MCF 10A (cell line): ENCODE measurements around the gene ARMC8. TPM values are rescaled to one million over a fixed set of nuclear protein-coding genes. Genes with fewer than 3 reads are reported as not detected.

Source experiments
- BruUV-seq: library from RNA; stranded (reverse); fragments of 400-500 nt; replicated peaks from 2 replicates; lab custom pipeline; 2021; lab: Mats Ljungman, UMichigan
- CTCF ChIA-PET: fragments of 300-600 bp; sonication (Branson Sonifier 250); formaldehyde crosslinking; extraction: SDS; loops from one replicate; lab custom pipeline; 2021; ENCODE audit warnings: antibody characterized with exemption, inconsistent platforms; lab: Yijun Ruan, JAX
- POLR2A ChIA-PET: fragments of 300-600, 350-650 bp; sonication (Branson Sonifier 250); formaldehyde crosslinking; extraction: SDS; loops from one replicate; lab custom pipeline; 2020; ENCODE audit warnings: antibody characterized with exemption, inconsistent platforms; lab: Yijun Ruan, JAX
- DNase-seq: peaks from one replicate; pipeline ENCODE4 v3.0.0-alpha.2; 2018; ENCODE audit not compliant: unreplicated experiment
- H3K27ac Mint-ChIP-seq: one replicate; pipeline ENCODE4 v1.8.0; 2022; ENCODE audit warnings: mild to moderate bottlenecking, low read depth, mixed read lengths; ENCODE audit not compliant: unreplicated experiment
- H3K27me3 Mint-ChIP-seq: one replicate; pipeline ENCODE4 v1.8.0; 2022; ENCODE audit warnings: mixed read lengths; ENCODE audit not compliant: insufficient read depth, unreplicated experiment
- H3K36me3 Mint-ChIP-seq: one replicate; pipeline ENCODE4 v1.8.0; 2022; ENCODE audit warnings: mild to moderate bottlenecking, moderate library complexity, mixed read lengths; ENCODE audit not compliant: insufficient read depth, unreplicated experiment
- H3K4me1 Mint-ChIP-seq: one replicate; pipeline ENCODE4 v1.8.0; 2022; ENCODE audit warnings: mixed read lengths; ENCODE audit not compliant: insufficient read depth, unreplicated experiment
- H3K4me3 Mint-ChIP-seq: one replicate; pipeline ENCODE4 v1.8.0; 2022; ENCODE audit warnings: mild to moderate bottlenecking, moderate library complexity, mixed read lengths; ENCODE audit not compliant: unreplicated experiment
- H3K9me3 Mint-ChIP-seq: one replicate; pipeline ENCODE4 v1.8.0; 2022; ENCODE audit warnings: mixed read lengths; ENCODE audit not compliant: unreplicated experiment
- intact Hi-C: fragments of 100-400 bp; cut with micrococcal nuclease; formaldehyde crosslinking; loops from 2 replicates; pipeline ENCODE4 v1.14.1; 2022
- total RNA-seq: library from RNA; stranded (reverse); gene quantifications from 2 replicates; pipeline ENCODE4 v1.2.3, GENCODE V29; 2022
- TF ChIP-seq, protein P1 (sequence below): fragments of 200-600 bp; IDR thresholded peaks from one replicate; pipeline ENCODE4 v1.8.0; 2022; ENCODE audit warnings: antibody characterized with exemption, mild to moderate bottlenecking; ENCODE audit not compliant: unreplicated experiment

ARMC8 gene
- total RNA-seq, 1 experiment from 2014 or later = 29.8 TPM

DNA sequence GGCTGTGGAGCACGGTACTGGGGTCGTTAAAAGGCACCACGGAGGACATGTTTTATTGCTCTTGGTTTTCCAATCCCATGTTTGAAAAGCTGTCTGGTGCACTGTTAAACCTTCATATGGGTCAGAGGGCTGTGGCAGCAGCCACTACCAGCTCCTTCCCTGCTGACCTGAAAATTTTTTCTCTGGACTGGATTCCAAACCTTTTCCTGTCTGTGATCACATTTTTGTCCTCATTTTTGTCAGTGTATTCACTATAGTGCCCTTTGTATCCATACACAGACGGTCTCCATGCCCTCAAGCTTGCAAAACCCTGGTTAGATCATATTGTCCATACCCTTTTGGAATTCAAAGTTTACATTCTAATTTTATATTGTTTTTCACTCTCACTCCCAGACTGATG lies 72.0 kb downstream of the ARMC8 start:
- CTCF ChIA-PET = interaction anchor here (0.5 to 1.6 kb wide), 7 partner anchors 11 to 335 kb away, joined by 3 to 4 read pairs (median 3); no protein-coding TSS in a partner anchor
- TF ChIP-seq, protein P1, sequence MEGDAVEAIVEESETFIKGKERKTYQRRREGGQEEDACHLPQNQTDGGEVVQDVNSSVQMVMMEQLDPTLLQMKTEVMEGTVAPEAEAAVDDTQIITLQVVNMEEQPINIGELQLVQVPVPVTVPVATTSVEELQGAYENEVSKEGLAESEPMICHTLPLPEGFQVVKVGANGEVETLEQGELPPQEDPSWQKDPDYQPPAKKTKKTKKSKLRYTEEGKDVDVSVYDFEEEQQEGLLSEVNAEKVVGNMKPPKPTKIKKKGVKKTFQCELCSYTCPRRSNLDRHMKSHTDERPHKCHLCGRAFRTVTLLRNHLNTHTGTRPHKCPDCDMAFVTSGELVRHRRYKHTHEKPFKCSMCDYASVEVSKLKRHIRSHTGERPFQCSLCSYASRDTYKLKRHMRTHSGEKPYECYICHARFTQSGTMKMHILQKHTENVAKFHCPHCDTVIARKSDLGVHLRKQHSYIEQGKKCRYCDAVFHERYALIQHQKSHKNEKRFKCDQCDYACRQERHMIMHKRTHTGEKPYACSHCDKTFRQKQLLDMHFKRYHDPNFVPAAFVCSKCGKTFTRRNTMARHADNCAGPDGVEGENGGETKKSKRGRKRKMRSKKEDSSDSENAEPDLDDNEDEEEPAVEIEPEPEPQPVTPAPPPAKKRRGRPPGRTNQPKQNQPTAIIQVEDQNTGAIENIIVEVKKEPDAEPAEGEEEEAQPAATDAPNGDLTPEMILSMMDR = no peak
- Mint-ChIP-seq H3K36me3 (peaks cover 45% of the 10 kb centered on the region), H3K4me3 (no peak overlapping the region), H3K9me3 (no peaks in the 10 kb centered on the region), H3K4me1 (no peaks in the 10 kb centered on the region), H3K27me3 (no peaks in the 10 kb centered on the region), H3K27ac (no peak overlapping the region)
- intact Hi-C loops = no loop called here
- no TSS peak for BruUV-seq
- POLR2A ChIA-PET = interaction anchor here (0.6 to 1.3 kb wide), 3 partner anchors 24 to 286 kb away, joined by 3 read pairs; no protein-coding TSS in a partner anchor
- no peak for DNase-seq

DNA sequence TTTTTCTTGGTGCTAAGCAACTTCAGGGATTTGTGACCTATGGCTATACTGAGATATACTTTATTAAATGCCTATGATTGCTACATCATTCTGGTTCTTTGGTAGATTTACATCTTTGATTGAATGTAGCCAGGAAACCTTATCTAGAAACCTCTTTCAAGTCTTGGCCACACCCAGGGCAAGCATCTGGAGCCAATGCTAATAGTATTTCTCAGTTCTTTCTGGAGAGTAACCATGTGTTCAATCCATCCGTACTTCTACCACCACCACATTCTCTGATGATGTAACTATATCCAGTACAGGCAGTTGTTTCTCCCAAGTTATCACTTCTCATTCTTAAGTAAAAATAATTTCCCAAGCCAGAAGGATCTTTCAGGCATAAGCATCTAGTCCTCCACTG lies 73.5 kb downstream of the ARMC8 start:
- CTCF ChIA-PET = interaction anchor here (0.7 kb wide), 1 partner anchor 137 kb away, joined by 3 read pairs; no protein-coding TSS in a partner anchor
- TF ChIP-seq, protein P1 = no peak
- intact Hi-C loops = no loop called here
- no TSS peak for BruUV-seq
- POLR2A ChIA-PET = no interaction called here
- Mint-ChIP-seq H3K36me3 (peaks cover 47% of the 10 kb centered on the region), H3K9me3 (no peaks in the 10 kb centered on the region), H3K4me3 (no peak overlapping the region), H3K27me3 (no peaks in the 10 kb centered on the region), H3K27ac (no peak overlapping the region), H3K4me1 (no peaks in the 10 kb centered on the region)
- no peak for DNase-seq

DNA sequence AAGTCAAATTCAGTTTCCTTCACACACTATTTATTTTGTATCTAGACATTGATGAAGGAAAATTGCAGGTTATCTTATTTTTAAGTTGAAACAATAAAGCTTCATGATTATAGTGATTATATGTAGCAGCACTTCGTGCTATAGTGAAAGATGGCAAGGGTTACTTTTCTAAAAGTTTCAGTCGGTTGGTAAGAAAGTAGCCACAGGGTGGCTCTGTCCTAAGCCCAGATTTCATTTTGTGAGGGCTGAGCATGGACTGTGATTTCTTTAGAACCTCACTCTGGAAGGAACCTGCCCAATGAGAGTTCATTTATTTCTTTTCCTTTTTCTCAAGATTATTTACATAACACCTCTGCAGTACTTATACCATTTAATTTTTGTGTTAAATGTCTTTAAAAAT lies 76.0 kb downstream of the ARMC8 start:
- Mint-ChIP-seq H3K4me3 (no peak overlapping the region), H3K4me1 (no peaks in the 10 kb centered on the region), H3K27me3 (no peaks in the 10 kb centered on the region), H3K9me3 (no peaks in the 10 kb centered on the region), H3K27ac (no peak overlapping the region), H3K36me3 (peaks cover 48% of the 10 kb centered on the region)
- intact Hi-C loops = no loop called here
- ChIA-PET CTCF (interaction anchor here (1.1 to 1.4 kb wide), 4 partner anchors 14 to 63 kb away, joined by 3 to 7 read pairs (median 4); no protein-coding TSS in a partner anchor), POLR2A (interaction anchor here (0.6 kb wide), 1 partner anchor 88 kb away, joined by 4 read pairs; the partner anchor contains the start of gene DBR1)
- DNase-seq = no peak
- no TSS peak for BruUV-seq
- TF ChIP-seq, protein P1 = no peak

DNA sequence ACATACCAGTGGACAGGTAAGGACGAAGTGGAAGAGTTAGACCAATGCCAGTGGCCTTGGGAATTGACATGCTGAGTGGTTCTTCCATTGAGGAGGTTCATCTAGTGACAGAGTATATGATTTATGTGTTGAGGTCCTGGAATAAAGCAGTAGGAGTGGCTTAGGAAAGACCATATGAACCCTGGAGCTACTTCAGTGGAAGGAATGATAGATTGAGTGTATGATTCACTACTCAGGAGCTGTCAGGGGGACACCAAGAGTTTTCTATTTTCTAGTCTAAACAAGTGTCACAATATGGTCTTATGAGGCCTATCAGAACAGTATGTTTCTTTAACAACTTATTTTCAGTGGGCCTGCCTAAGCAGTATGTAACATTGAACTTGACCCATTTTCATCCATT lies 78.6 kb downstream of the ARMC8 start:
- H3K27ac Mint-ChIP-seq = no peak overlapping the region
- H3K36me3 Mint-ChIP-seq = peaks cover 54% of the 10 kb centered on the region
- ChIA-PET POLR2A (no interaction called here), CTCF (interaction anchor here (0.9 to 1.9 kb wide), 3 partner anchors 11 to 650 kb away, joined by 3 to 6 read pairs (median 4); no protein-coding TSS in a partner anchor)
- TF ChIP-seq, protein P1 = no peak
- no peaks in the 10 kb centered on the region for H3K9me3 Mint-ChIP-seq
- DNase-seq = no peak
- no TSS peak for BruUV-seq
- no peaks in the 10 kb centered on the region for H3K4me1 Mint-ChIP-seq
- no peaks in the 10 kb centered on the region for H3K27me3 Mint-ChIP-seq
- no peak overlapping the region for H3K4me3 Mint-ChIP-seq
- intact Hi-C loops = no loop called here
